HG03103 (cell line): ENCODE results near the gene HOXC9.

Source experiments
- ATAC-seq: cut with Tn5 transposase; IDR thresholded peaks from one replicate; pipeline ENCODE4 v1.9.1; 2021; ENCODE audit warnings: low read depth; ENCODE audit not compliant: unreplicated experiment

Gene HOXC9

GRCh38 chr12:53986686-53987483, 13.1 kb upstream of the HOXC9 start:
- ATAC-seq = no peak

GRCh38 chr12:53987787-53988230, 12.2 kb upstream of the HOXC9 start:
- ATAC-seq = no peak

DNA sequence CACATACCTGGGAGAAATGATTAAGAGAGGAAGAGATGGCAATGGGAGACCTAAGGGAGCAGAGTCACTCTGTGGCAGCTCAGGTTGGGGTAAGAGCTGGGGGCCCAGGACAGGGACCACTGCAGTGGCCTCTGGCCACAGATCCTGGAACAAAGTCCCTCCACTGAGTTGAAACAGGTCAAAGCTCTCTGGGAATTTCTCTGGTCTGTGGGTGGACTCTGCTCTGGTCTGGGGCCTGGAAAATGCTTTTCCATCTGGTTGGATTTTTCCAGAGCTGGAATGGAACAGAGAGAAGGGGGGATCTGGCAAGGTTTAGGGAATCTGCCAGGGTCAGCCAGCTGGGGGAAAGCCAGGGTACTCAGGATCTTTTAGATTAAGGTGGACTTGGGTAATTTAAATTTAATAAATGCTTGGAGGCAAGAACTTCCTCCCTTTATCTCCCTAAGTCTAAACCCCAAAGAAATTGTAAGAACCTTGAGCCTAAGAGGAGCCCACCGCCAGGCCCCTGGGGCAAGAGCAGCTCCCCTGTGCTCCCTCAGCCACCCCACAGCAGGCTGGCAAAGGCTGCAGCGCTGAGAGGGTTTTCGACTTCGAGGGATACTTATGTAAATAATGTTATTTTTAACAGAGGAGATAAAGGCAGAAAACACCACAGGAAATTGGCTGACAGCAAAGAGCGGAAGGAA, 11.3 kb upstream of the HOXC9 start:
- no peak for ATAC-seq

GRCh38 chr12:53989227-53990113, 10.5 kb upstream of the HOXC9 start:
- no peak for ATAC-seq

DNA sequence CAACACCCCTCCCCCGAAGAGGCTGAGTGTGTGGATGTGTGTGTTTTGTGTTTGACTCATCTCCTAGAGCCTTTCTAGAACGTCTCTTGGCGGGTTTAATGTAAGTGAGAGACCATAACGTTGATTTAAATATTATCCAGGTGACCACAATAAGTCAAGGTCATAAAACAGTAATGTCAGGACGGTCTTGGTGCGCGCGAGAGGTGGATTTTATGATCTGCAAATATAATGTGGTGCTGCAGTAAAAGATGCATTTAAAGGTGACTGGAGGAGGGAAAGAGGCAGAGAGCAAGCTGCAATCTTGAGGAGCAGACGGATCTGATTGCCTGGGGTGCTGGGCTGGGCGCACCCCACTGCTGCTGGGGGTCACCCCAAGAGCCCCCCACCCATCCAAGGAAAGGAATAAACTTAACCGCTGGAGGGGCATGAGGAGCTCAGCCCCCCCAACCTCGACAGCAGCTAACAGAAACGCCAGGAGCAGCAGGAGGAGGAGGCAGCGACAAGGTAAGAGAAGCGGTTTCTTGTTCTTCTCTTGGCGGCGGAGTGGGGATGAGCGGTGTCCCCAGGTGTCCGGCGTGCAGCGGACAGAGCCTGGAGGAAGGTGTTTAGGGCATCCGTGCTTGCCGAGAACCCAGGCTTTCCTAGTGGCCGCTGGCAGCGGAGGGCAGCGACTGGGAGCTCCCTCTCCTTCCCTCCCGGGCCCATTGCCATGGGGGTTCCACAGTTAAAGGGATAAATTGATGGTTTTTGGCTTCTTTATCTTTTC, 9.5 kb upstream of the HOXC9 start:
- ATAC-seq = no peak

GRCh38 chr12:53991077-53991460, 8.9 kb upstream of the HOXC9 start:
- ATAC-seq = no peak

- no peak for ATAC-seq
Observed at GRCh38 chr12:53992377-53992889, 7.5 kb upstream of the HOXC9 start.

DNA sequence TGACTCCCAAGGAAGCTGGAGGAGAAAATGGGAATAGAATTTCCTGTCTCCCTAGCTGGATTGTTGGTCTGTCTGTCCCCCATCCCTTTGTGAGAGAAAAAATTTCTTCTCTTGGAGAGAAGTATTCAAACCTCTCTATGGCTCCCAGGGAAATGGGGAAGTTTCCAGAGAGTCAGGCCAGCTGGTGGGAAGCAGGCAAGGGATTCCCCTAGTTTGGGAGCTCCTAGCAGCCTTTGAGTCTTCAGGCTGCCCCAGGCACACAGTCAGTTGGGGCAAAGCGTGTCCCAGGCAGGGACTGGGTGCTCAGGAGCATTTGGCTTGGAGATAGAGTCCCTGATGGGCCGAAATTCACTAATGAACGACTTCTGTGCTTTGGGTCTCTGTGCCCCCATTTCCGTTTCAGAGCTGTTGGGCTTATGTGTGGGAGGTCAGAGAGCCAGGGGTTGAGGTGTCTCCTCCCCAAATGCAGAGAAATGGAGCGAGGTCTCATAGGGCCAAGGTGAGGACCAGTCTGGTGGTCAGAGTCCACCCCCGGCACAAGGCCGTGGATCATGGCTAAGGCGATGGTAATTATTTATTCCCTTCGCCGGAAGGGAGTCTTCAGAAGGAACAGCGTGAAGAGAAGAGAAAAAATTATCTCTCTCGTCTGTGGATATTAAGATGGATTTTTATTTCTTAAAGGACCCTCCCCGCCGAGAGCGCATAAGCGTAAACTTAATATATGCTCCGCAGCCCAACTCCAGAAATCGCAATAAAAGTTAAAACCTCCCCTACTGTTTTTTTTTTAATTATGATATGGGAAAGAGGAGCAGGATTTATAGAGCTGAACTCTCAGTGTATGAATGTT, 6.6 kb upstream of the HOXC9 start:
- ATAC-seq = no peak

DNA sequence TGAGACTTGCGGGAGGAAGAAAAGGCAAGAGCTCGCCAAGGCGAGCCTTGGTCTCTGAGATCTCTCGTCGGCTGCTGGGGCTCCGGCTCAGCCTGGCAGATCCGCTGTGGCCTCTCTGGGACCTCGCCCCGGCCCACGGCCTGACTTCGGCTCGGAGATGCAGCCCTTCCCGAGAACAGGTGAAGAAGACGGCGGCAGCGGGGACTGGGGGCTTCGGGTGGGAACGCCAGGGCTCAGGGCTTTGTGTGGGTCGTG, 6.0 kb upstream of the HOXC9 start:
- no peak for ATAC-seq

- ATAC-seq = no peak
Observed at GRCh38 chr12:53994264-53995001, 5.5 kb upstream of the HOXC9 start.

GRCh38 chr12:53995002-53995377, 5.0 kb upstream of the HOXC9 start:
- ATAC-seq = no peak

GRCh38 chr12:53995378-53996239, 4.4 kb upstream of the HOXC9 start:
- ATAC-seq = no peak

DNA sequence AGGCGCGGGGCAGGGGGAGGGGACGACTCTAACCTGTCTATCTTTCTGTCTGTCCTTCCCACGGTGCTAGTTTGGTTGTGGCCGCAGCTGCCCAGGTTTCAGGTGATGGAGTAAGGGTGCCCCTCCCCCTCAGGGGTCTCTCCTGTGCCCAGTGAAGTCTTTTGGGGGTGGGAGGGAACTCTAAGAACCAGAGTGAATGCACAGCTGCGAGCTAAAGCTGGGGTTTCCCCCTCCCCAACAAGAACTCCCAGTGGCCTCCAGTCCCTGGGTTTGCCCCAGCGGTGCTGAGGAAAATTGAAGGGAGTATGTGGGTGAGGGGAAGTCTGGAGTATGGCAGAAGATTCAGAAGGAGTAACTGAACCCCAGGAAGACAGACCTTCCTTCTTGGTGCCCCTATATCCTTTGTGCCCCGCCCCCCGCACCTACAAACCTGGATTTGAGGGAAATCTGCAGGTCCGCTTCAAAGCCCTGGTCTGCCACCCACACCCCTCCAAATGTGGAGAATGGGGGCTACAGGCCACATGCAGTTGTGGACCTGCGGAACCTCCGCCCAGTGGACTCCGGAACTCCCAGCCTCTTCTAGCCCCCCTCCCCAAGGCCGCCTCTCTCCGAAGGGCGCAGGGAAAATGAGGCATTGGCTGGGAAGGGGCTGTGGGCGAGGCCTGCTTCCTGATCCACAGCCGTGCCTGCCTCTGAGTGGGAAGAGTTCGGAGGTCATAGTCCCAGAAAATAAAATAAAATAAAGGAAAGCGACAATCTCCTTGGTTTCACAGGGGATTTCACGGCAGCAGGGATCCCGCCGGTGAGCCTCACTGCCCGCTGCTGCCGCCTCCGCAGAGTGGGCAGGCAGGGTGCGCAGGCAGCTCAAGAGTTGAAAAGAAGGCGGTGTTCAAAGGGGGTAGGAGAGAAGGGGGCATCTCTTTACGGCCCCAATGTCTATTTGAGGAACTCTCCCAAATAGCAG, 3.4 kb upstream of the HOXC9 start:
- ATAC-seq = no peak

DNA sequence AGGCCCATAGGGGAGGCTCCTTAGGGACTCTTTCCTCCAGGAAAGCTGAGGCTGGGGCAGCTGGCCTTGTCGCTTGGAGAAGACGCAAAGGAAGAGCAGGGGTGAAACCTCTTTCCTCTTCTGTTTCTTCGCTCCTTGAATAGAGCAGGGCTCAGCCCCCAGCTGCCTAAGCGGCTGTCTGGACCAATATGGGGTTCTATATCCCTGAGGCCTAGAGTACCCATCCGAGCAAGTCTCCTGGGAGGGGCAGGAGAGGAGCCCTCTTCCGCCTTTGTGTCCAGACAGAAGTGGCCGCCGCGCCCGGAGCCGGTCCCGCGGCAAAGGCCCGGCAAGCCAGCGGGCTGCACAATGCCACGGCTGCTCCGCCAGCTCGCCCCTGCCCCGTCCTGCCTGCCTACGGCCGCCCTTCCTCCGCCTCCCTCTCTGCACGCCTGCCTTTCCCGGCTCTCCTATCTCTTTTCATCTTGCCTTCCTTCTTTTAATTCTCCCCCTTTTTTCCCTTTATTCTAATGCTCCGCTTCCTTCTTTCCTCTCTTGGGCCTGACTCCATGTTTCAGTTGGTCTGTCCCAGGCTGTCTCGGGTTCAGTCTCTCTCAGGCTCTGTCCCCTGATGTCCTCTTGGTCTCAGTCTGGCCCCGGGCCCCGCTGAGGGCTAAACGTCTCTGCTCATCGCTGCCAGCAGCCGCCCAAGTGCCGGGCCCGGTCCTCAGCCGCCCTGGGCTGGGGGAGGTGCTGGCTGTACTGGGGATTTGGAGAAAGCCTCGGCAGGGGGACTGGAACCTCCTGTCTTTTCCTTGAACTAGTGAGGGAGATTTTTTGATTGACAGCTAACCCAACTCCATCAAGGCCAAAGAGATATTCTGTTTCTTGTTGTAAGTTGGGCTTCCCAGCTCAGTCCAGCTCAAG, 2.5 kb upstream of the HOXC9 start:
- ATAC-seq = no peak

GRCh38 chr12:53998110-53998899, 1.7 kb upstream of the HOXC9 start:
- ATAC-seq = no peak
